ENCODE measurements around the gene CD276.

Gene CD276

GRCh38 chr15:73750438-73750837, 66.3 kb downstream of the CD276 start:
- DNase-seq, result no peak

- DNase-seq, result no peak
Observed at GRCh38 chr15:73750951-73751350, 66.8 kb downstream of the CD276 start.

DNA sequence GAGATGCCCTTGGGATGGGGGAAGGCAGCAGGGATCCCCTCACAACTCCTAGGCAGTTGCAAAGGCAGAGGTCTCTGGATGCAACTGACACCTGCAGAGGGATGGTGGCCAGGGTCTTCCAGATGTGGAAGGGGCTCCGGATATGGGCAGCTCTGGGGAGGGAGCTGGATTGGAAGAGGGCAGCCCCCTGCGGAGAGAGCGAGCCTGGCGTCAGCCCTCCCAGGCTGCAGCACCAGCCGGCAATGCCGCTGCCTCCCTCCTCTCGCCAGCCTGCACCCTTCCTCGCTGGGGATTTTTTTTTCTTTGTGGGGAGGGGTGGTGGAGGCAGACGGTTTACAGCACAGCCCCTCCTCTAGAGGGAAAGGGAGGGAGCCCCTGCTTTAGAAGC, 67.3 kb downstream of the CD276 start:
- DNase-seq, result no peak

- DNase-seq, result no peak
Observed at GRCh38 chr15:73751899-73752805, 68.0 kb downstream of the CD276 start.

DNA sequence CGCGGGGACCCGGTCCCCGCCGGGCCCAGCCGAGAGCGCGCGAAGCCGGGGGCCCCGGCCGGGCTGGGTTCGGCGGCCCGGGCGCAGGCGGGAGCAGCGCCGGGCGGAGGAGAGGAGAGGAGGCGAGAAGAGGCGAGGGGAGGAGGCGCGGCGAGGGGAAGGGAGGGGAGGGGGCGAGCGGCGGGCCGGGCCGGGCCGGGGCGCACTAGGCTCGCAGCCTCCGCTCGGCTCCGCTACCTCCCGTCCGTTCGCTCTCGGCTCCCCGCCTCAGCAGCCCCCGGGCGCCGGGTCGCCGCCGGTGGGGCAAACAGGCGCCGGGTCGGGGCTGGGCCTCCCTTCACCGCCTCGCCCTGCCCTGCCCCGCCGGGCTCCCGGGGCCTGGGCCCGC, 68.6 kb downstream of the CD276 start:
- DNase-seq, result no peak

DNA sequence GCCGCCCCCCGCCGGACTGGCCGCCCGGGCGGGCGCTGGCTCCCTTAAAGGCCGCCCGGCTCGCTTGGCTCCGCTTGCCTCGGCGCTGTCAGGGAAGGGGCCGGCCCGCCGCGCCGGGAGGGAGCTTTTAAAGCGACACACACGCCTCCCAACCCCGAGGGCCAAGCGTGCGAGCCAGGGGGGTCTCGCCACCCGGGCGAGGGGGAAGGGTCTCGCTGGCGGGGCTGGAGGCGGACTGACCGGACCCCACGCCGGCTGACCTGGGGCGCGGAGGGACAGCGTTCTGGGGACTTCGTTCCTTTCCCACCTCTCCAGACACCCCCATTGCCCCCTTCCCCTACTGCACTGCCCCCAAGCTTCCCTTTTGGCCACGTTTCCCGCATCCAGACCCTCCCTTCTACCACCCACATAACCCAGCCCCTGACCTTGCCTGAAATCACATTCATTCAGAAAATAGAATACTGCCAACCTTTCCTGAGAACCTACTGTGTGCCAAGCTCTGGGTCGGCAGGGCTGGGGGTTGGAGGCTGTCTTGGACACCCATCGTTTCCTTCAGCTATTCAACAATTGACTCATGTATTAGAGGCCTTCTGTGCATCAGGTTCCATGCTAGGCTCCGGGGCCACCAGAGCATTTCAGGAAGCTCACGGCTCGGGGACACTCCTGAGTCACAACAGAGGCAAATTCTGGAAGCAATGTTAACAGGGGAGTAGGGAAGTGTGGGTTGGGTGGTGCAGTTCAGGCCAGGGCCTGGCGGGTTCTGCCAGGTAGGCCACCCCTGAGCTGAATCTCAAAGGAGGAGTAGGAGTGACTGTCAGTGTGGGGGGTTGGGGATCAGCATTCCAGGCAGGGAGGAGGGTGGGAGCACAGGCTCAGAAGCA, 69.3 kb downstream of the CD276 start, which contains the start of gene INSYN1:
TSS of gene INSYN1 (minus strand) at position 102 of the 881 bp plus-strand sequence. CDS start 2,221 bp downstream, outside the sequence.
- no peak for DNase-seq

DNA sequence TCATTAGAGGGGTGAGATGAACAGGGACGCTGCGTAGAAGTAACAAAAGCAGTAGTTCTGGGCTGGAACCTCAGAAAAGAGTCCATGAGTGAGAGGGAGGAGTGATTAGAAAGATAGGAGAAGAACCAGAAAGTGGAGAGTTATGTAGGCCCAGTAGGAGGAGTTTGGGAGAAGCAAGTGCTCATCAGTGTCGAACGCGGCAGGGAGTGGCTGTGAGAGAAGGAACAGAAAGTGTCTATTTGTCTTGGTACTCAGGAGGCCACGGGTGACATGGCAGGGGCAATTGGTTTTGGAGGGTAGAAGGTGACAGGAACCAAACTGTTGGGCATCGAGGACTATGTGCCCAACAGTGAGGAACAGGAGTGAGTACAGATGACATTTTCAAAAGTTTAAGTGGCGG, 70.3 kb downstream of the CD276 start:
- DNase-seq, result no peak

DNA sequence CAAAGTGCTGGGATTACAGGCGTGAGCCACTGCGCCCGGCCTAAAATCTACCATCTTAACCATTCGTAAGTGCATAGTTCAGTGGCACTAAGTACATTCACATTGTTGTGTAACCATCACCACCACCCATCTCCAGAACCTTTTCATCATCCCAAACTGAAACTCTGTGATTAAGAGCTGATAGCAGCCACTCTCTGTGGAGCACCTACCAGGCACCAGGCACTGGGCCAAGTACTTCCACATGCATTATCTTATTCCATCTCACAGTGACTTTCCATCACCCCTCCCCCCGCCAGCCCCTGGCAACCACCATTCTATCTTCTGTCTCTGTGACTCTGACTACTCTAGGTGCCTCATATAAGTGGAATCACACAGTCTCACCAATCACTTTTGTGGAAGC, 71.3 kb downstream of the CD276 start:
- no peak for DNase-seq

- DNase-seq, result no peak
Observed at GRCh38 chr15:73755946-73756345, 71.8 kb downstream of the CD276 start.

DNA sequence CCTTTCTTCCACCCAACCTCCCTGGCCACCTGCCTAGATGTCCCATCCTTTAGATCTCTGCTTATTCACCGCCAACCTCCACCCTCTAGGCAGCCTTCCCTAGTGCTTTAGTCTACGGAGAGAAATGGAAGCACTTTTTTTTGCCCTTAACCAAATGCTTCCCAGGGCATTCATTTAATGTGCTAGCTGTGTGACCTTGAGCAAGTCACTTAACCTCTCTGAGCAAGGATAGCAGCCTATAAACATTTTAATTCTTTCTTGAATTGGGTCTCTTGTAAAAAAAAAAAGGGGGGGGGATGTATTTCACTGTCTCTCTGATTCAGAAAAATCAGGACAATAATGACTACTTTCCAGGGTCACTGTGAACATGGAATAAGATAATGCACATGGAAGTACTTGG, 72.2 kb downstream of the CD276 start:
- no peak for DNase-seq

DNA sequence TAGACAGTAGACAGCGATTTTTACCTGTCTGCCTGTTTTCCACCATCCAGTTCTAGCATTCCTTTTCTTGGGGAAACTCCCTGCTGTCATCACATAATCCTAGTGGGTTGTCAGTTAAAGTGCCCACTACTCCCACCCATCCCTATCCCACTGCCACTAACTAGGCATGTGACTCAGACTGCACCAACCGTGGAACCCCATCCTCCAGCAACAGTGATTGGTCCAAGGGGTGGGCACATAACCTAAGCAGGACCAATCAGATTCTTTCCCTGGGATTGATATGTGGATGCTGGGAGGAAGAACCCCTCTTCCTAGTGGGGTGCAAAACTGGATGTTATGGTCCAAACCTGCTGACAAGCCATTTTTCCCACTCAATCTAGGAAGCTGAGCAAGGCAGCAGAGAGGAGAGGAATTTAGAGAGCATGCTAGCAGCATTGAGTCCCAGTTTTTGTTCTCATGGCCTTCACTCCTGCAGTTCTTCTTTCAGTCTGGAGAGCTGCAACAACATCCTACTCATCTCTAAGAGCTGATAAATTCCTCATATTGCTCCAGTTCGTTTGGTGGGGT, 72.8 kb downstream of the CD276 start:
- no peak for DNase-seq

DNA sequence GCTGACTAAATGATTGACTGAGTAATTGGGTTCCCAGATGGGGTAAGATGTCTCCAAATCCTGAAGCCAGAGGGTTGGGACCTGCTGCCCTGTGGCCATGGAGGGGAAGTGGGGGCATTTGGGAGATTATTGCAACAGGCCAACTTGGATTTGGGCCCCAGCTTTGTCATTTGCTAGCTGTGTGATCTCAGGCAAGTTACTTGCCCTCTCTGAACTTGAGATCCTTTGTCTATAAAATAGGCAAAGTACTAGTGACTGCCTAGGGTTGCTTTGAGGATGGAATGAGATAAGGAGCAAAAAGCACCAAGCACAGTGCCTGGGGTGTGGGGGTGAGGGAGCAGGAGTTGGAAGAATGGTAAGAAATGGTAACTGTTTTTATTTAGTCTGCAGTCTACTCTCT, 73.4 kb downstream of the CD276 start:
- no peak for DNase-seq

- no peak for DNase-seq
Observed at GRCh38 chr15:73758461-73758860, 74.3 kb downstream of the CD276 start.

GRCh38 chr15:73760330-73761329, 76.4 kb downstream of the CD276 start:
- no peak for DNase-seq

GRCh38 chr15:73763931-73764330, 79.7 kb downstream of the CD276 start:
- no peak for DNase-seq
